ENCODE data around the gene ZBTB7B. TPM values are rescaled to one million over a fixed set of nuclear protein-coding genes. Genes with fewer than 3 reads are reported as not detected.

Gene ZBTB7B
- total and polyA plus RNA-seq, 9 of the 15 experiments (the other 6 are each of a cell fraction or from before 2014, with no cell fraction given): 0.04 to 46.5 (median 15.2) TPM

DNA sequence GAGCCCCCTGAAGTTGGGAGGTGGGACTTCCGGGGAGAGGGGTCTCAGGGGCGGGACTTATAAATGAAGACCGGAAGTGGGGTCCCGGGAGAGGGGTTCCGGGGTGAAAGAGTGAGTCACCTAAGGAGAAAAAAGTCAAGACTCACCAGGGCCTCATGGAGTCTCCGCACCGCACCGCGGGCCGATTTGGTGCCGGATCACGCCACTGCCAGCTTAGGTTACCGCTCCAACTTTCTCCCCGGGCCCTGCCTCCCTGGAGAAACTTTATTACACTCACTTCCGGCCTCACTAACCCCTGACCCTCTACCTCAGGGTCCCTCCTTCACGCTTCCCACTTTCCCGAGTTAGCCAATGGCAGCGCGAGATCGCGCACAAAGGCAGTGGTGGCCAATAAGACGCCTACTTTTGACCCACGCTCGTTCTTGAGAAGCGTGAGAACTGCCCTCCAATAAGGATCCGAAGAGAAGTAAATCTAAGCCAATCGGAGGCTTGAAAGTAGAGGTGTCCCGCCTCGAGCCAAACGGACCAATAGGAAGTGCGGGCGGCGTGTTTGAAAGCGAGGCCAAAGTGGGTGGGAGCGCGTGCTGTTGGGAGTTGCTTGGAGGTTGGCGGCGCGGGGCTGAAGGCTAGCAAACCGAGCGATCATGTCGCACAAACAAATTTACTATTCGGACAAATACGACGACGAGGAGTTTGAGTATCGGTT, 28.3 kb upstream of the ZBTB7B start, which contains the start of gene CKS1B (continued):
- TF ChIP-seq, protein P1, sequence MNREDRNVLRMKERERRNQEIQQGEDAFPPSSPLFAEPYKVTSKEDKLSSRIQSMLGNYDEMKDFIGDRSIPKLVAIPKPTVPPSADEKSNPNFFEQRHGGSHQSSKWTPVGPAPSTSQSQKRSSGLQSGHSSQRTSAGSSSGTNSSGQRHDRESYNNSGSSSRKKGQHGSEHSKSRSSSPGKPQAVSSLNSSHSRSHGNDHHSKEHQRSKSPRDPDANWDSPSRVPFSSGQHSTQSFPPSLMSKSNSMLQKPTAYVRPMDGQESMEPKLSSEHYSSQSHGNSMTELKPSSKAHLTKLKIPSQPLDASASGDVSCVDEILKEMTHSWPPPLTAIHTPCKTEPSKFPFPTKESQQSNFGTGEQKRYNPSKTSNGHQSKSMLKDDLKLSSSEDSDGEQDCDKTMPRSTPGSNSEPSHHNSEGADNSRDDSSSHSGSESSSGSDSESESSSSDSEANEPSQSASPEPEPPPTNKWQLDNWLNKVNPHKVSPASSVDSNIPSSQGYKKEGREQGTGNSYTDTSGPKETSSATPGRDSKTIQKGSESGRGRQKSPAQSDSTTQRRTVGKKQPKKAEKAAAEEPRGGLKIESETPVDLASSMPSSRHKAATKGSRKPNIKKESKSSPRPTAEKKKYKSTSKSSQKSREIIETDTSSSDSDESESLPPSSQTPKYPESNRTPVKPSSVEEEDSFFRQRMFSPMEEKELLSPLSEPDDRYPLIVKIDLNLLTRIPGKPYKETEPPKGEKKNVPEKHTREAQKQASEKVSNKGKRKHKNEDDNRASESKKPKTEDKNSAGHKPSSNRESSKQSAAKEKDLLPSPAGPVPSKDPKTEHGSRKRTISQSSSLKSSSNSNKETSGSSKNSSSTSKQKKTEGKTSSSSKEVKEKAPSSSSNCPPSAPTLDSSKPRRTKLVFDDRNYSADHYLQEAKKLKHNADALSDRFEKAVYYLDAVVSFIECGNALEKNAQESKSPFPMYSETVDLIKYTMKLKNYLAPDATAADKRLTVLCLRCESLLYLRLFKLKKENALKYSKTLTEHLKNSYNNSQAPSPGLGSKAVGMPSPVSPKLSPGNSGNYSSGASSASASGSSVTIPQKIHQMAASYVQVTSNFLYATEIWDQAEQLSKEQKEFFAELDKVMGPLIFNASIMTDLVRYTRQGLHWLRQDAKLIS (CRISPR knock-in tag; IDR thresholded peaks at IDR 0.05): 0 out of 2 replicates have a peak, but pooled peaks have one; percentile 37
- TF ChIP-seq MYC (IDR thresholded peaks at IDR 0.05; ENCODE audit: low read depth, low read length) (peak; percentile 95), MYC (CRISPR knock-in tag; IDR thresholded peaks at IDR 0.05; ENCODE audit: borderline replicate concordance, low read depth) (0 out of 2 replicates have a peak, but pooled peaks have one; percentile 72), TEAD1 (CRISPR knock-in tag; IDR thresholded peaks at IDR 0.05) (peak in 1 of 2 experiments; percentile 74; a peak in 1 of 4 replicates), MXI1 (IDR thresholded peaks at IDR 0.05; ENCODE audit: low read depth, low read length) (0 out of 2 replicates have a peak, but pooled peaks have one; percentile 45), HDAC1 (IDR thresholded peaks at IDR 0.05) (peak in 1 of 2 experiments; percentile 100; a peak in 2 of 4 replicates), ASH1L (IDR thresholded peaks at IDR 0.05; ENCODE audit: borderline replicate concordance, low read depth, partially characterized antibody) (peak; percentile 98), ETV5 (CRISPR knock-in tag; IDR thresholded peaks at IDR 0.05; ENCODE audit: low read depth) (peak; percentile 90), ZNF644 (tag; IDR thresholded peaks at IDR 0.05; ENCODE audit: low read depth) (no peak)
- TF ChIP-seq, protein P2, sequence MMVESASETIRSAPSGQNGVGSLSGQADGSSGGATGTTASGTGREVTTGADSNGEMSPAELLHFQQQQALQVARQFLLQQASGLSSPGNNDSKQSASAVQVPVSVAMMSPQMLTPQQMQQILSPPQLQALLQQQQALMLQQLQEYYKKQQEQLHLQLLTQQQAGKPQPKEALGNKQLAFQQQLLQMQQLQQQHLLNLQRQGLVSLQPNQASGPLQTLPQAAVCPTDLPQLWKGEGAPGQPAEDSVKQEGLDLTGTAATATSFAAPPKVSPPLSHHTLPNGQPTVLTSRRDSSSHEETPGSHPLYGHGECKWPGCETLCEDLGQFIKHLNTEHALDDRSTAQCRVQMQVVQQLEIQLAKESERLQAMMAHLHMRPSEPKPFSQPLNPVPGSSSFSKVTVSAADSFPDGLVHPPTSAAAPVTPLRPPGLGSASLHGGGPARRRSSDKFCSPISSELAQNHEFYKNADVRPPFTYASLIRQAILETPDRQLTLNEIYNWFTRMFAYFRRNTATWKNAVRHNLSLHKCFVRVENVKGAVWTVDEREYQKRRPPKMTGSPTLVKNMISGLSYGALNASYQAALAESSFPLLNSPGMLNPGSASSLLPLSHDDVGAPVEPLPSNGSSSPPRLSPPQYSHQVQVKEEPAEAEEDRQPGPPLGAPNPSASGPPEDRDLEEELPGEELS (CRISPR knock-in tag; IDR thresholded peaks at IDR 0.05; ENCODE audit: borderline replicate concordance): no peak
- TF ChIP-seq, protein P3, sequence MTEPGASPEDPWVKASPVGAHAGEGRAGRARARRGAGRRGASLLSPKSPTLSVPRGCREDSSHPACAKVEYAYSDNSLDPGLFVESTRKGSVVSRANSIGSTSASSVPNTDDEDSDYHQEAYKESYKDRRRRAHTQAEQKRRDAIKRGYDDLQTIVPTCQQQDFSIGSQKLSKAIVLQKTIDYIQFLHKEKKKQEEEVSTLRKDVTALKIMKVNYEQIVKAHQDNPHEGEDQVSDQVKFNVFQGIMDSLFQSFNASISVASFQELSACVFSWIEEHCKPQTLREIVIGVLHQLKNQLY (CRISPR knock-in tag; conservative IDR thresholded peaks at IDR 0.05): no peak; a peak in 1 of 4 replicates
- TF ChIP-seq, protein P4, sequence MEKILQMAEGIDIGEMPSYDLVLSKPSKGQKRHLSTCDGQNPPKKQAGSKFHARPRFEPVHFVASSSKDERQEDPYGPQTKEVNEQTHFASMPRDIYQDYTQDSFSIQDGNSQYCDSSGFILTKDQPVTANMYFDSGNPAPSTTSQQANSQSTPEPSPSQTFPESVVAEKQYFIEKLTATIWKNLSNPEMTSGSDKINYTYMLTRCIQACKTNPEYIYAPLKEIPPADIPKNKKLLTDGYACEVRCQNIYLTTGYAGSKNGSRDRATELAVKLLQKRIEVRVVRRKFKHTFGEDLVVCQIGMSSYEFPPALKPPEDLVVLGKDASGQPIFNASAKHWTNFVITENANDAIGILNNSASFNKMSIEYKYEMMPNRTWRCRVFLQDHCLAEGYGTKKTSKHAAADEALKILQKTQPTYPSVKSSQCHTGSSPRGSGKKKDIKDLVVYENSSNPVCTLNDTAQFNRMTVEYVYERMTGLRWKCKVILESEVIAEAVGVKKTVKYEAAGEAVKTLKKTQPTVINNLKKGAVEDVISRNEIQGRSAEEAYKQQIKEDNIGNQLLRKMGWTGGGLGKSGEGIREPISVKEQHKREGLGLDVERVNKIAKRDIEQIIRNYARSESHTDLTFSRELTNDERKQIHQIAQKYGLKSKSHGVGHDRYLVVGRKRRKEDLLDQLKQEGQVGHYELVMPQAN (IDR thresholded peaks at IDR 0.05; ENCODE audit: borderline replicate concordance): peak; percentile 99
- TF ChIP-seq, protein P5, sequence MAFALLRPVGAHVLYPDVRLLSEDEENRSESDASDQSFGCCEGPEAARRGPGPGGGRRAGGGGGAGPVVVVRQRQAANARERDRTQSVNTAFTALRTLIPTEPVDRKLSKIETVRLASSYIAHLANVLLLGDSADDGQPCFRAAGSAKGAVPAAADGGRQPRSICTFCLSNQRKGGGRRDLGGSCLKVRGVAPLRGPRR (CRISPR knock-in tag; IDR thresholded peaks at IDR 0.05): no peak
- TF ChIP-seq, protein P6, sequence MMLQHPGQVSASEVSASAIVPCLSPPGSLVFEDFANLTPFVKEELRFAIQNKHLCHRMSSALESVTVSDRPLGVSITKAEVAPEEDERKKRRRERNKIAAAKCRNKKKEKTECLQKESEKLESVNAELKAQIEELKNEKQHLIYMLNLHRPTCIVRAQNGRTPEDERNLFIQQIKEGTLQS (IDR thresholded peaks at IDR 0.05): peak; percentile 84
- TF ChIP-seq, protein P6 (CRISPR knock-in tag; conservative IDR thresholded peaks at IDR 0.05): no peak

Measured in K562 (cell line).